Spleen (tissue), 3 donors: ENCODE data around the gene DUSP22.

Experiments used
- POLR2A ChIP-seq, 3 donors: fragments of 450-650 bp; IDR thresholded peaks; one replicate each; pipeline ENCODE4 v1.5.1; 2017; ENCODE audit warnings: antibody characterized with exemption in 3 of 3, mild to moderate bottlenecking in 1 of 3
- POLR2AphosphoS5 ChIP-seq, 3 donors: sonication (generic); formaldehyde crosslinking; IDR thresholded peaks; one replicate each; pipeline ENCODE4 v1.5.1; 2017; ENCODE audit warnings: antibody characterized with exemption in 3 of 3

DNA sequence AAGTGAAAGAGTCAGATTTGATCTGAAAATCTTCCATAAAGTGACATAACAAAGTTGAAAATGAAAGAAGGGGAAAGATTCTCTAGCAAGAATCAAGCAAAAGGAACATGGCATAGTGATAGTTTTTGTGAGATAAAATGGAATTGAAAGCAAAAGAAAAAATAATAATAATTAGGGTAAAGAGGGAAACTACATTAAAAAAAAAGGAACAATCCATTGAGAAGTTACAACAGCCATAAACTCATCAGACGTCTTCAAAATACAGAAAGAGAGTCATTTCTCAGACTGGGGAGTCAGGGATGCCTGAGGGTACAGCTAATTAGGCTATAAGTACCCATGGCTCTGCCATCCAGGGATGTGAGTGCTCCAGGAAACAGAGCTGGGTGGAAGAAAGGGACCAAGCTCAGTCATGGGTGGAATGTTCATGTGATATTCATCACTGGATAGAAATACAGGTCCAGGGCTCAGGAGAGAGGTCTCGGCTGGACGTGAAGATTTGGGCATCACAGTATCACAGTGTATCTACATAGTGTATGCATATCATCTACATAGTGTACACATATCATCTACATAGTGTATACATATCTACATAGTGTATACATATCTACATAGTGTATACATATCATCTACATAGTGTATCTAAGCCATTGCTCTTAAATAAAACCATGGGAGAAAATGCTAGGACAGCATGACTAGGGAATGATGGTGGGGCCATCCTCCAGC, 29.4 kb downstream of the DUSP22 start:
- no peak for TF ChIP-seq POLR2A (IDR thresholded peaks at IDR 0.05)
- TF ChIP-seq POLR2AphosphoS5 (IDR thresholded peaks at IDR 0.05), result no peak
